ENCODE data around the gene CSDE1.

- TF ChIP-seq, protein P1, sequence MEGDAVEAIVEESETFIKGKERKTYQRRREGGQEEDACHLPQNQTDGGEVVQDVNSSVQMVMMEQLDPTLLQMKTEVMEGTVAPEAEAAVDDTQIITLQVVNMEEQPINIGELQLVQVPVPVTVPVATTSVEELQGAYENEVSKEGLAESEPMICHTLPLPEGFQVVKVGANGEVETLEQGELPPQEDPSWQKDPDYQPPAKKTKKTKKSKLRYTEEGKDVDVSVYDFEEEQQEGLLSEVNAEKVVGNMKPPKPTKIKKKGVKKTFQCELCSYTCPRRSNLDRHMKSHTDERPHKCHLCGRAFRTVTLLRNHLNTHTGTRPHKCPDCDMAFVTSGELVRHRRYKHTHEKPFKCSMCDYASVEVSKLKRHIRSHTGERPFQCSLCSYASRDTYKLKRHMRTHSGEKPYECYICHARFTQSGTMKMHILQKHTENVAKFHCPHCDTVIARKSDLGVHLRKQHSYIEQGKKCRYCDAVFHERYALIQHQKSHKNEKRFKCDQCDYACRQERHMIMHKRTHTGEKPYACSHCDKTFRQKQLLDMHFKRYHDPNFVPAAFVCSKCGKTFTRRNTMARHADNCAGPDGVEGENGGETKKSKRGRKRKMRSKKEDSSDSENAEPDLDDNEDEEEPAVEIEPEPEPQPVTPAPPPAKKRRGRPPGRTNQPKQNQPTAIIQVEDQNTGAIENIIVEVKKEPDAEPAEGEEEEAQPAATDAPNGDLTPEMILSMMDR (IDR thresholded peaks at IDR 0.05 in 8 of 11, conservative IDR thresholded peaks at IDR 0.05 in 3 of 11): no peak
- no peak for TF ChIP-seq POLR2AphosphoS5 (IDR thresholded peaks at IDR 0.05)
These were observed 17.5 kb downstream of the CSDE1 start for GRCh38 chr1:114740331-114740730.

Data from spleen (tissue), 7 donors.